22Rv1 (cell line): ENCODE results near the gene LCOR.

ENCODE experiments used
- ZFX ChIP-seq: fragments of 450-650 bp; IDR thresholded peaks from 2 replicates; pipeline ENCODE4 v1.6.1; 2017; ENCODE audit warnings: antibody characterized with exemption, borderline replicate concordance
- TF ChIP-seq, protein P1 (sequence below): fragments of 450-650 bp; IDR thresholded peaks from 2 replicates; pipeline ENCODE4 v1.5.1; 2017; ENCODE audit warnings: mild to moderate bottlenecking

DNA sequence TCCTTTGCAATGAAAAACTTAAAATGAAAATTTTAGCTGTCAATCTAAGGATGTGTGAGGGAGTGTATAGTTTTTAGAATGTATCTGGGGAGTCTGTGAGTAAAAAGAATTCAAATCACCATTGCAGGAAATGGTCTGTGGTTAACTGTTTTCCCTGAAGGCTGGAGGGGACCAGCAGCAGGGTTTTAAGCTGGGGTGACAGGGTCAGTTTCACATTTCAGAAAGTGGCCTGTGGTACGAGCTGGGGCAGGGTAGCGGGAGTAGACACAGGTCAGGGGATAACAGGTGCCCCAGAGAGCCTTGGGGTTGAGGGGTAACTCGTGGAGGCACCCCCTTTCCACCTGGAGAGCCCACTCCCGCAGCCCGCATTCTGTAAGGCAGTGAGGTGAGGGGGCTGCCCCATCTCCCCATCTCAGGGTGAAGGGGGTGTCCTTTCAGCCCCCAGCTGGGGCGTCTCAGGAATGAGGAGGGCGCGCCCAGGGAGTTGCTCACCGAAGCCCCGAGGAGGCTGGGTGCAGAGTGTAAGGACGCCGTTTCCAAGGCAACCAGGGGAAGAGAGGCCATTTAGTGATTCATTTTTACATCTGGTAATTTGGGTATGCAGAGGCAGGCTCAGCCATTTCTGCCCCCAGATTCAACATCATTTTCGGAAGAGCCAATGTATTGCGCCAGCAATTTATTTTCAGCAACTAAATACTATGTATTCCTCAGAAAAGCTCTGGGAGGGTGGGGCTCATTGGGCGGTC, 184.8 kb downstream of the LCOR start:
- TF ChIP-seq, protein P1, sequence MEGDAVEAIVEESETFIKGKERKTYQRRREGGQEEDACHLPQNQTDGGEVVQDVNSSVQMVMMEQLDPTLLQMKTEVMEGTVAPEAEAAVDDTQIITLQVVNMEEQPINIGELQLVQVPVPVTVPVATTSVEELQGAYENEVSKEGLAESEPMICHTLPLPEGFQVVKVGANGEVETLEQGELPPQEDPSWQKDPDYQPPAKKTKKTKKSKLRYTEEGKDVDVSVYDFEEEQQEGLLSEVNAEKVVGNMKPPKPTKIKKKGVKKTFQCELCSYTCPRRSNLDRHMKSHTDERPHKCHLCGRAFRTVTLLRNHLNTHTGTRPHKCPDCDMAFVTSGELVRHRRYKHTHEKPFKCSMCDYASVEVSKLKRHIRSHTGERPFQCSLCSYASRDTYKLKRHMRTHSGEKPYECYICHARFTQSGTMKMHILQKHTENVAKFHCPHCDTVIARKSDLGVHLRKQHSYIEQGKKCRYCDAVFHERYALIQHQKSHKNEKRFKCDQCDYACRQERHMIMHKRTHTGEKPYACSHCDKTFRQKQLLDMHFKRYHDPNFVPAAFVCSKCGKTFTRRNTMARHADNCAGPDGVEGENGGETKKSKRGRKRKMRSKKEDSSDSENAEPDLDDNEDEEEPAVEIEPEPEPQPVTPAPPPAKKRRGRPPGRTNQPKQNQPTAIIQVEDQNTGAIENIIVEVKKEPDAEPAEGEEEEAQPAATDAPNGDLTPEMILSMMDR, result no peak
- TF ChIP-seq ZFX, result no peak
